Thoracic aorta (tissue), 2 donors: ENCODE measurements around the gene FAT1. TPM values are rescaled to one million over a fixed set of nuclear protein-coding genes. Genes with fewer than 3 reads are reported as not detected.

ENCODE experiments used
- ATAC-seq: fragments of 150-250 bp; one replicate; pipeline ENCODE4 v1.8.0; 2017; ENCODE audit warnings: low read depth; ENCODE audit not compliant: insufficient number of reproducible peaks, low FRiP score
- DNase-seq: peaks from one replicate; pipeline ENCODE4 v3.0.0-alpha.2; 2020; ENCODE audit warnings: low spot score
- H3K27ac ChIP-seq, 2 donors: fragments of 200-600 bp; sonication (generic); 1 replicate in 1 of 2; 2 replicates in 1 of 2; pipeline ENCODE4 v1.5.1; 2016; ENCODE audit warnings: mild to moderate bottlenecking in 2 of 2, moderate library complexity in 2 of 2
- H3K27me3 ChIP-seq: fragments of 200-600 bp; sonication (generic); replicated peaks from 2 replicates; pipeline ENCODE4 v1.6.0; 2016; ENCODE audit warnings: mild to moderate bottlenecking; ENCODE audit not compliant: insufficient read depth
- H3K36me3 ChIP-seq: fragments of 200-600 bp; sonication (generic); one replicate; pipeline ENCODE4 v1.5.1; 2016
- H3K4me1 ChIP-seq, 2 donors: fragments of 200-600 bp; sonication (generic); 1 replicate in 1 of 2; 2 replicates in 1 of 2; pipeline versions ENCODE4 v1.5.1 to v1.6.0; 2016; ENCODE audit warnings: low read depth in 2 of 2, mild to moderate bottlenecking in 1 of 2; ENCODE audit not compliant: control insufficient read depth in 1 of 2
- H3K4me3 ChIP-seq: fragments of 200-600 bp; sonication (generic); 2 replicates; pipeline ENCODE4 v1.5.1; 2016; ENCODE audit warnings: mild to moderate bottlenecking
- H3K9me3 ChIP-seq: fragments of 200-600 bp; sonication (generic); 2 replicates; pipeline ENCODE4 v1.5.1; 2016
- CTCF ChIP-seq: fragments of 200-600 bp; sonication (generic); IDR thresholded peaks from one replicate; pipeline ENCODE4 v1.5.1; 2019; ENCODE audit warnings: antibody characterized with exemption
- total RNA-seq, 2 donors: library from RNA; depleted of rRNA; stranded (reverse); fragments of >200 nt; gene quantifications; one replicate each; pipeline versions ENCODE4 v1.1.0 to v1.2.3, GENCODE V29; 2016

FAT1 gene
- total RNA-seq, 2 donors from 2014 or later: 106 to 117 TPM

- Histone ChIP-seq H3K27me3 (no peaks in the 10 kb centered on the region), H3K27ac (no peak overlapping the region), H3K36me3 (peaks cover 8% of the 10 kb centered on the region), H3K4me3 (no peak overlapping the region), H3K4me1 (no peaks in the 10 kb centered on the region), H3K9me3 (no peaks in the 10 kb centered on the region)
- no peak for TF ChIP-seq CTCF
- DNase-seq (no peak), ATAC-seq (no peak)
These were observed 89.8 kb downstream of the FAT1 start for GRCh38 chr4:186633844-186634243.

- DNase-seq (no peak), ATAC-seq (no peak)
- Histone ChIP-seq H3K4me1 (peaks cover 4 to 6% of the 10 kb centered on the region in 2 donors), H3K36me3 (peaks cover 20% of the 10 kb centered on the region), H3K27ac (no peak overlapping the region), H3K27me3 (no peaks in the 10 kb centered on the region), H3K9me3 (no peaks in the 10 kb centered on the region), H3K4me3 (no peak overlapping the region)
- TF ChIP-seq CTCF: no peak
These were observed 93.5 kb downstream of the FAT1 start for GRCh38 chr4:186630128-186630527.

- TF ChIP-seq CTCF: no peak
- ATAC-seq: no peak
- no peak overlapping the region for H3K4me3 ChIP-seq
- H3K27me3 ChIP-seq: no peaks in the 10 kb centered on the region
- DNase-seq: no peak
- H3K9me3 ChIP-seq: no peaks in the 10 kb centered on the region
- no peak overlapping the region for H3K27ac ChIP-seq
- H3K36me3 ChIP-seq: peaks cover 18% of the 10 kb centered on the region
- H3K4me1 ChIP-seq: peaks cover 13 to 25% of the 10 kb centered on the region in 2 donors
These were observed 95.5 kb downstream of the FAT1 start for GRCh38 chr4:186628058-186628711.

- no peak for TF ChIP-seq CTCF
- DNase-seq (no peak), ATAC-seq (no peak)
- Histone ChIP-seq H3K36me3 (peaks cover 16% of the 10 kb centered on the region), H3K4me1 (peaks cover 17 to 33% of the 10 kb centered on the region in 2 donors), H3K27ac (no peak overlapping the region), H3K9me3 (no peaks in the 10 kb centered on the region), H3K27me3 (no peaks in the 10 kb centered on the region), H3K4me3 (no peak overlapping the region)
These were observed 96.3 kb downstream of the FAT1 start for GRCh38 chr4:186627226-186627865.

GRCh38 chr4:186624951-186625350 is 98.7 kb downstream of the FAT1 start:
- ATAC-seq: no peak
- no peaks in the 10 kb centered on the region for H3K9me3 ChIP-seq
- no peak for DNase-seq
- no peak overlapping the region for H3K4me3 ChIP-seq
- no peaks in the 10 kb centered on the region for H3K27me3 ChIP-seq
- H3K27ac ChIP-seq: peak overlapping the region; percentile 69 to 74
- peaks cover 22% of the 10 kb centered on the region for H3K36me3 ChIP-seq
- peaks cover 20 to 44% of the 10 kb centered on the region in 2 donors for H3K4me1 ChIP-seq
- no peak for TF ChIP-seq CTCF
